H9 (cell line): ENCODE results near the gene ST3GAL5. TPM values are rescaled to one million over a fixed set of nuclear protein-coding genes. Genes with fewer than 3 reads are reported as not detected.

Experiments used
- DNase-seq: peaks from one replicate; pipeline ENCODE4 v3.0.0-alpha.2; 2017
- H2AFZ ChIP-seq: one replicate; pipeline ENCODE4 v1.6.1; 2013; ENCODE audit warnings: mild to moderate bottlenecking, low read length, control low read depth, moderate library complexity
- H2AK5ac ChIP-seq: 2 replicates; pipeline ENCODE4 v1.6.1; 2013; ENCODE audit warnings: low read length, control low read depth, mixed read lengths; ENCODE audit not compliant: insufficient read length
- H2BK120ac ChIP-seq: one replicate; pipeline ENCODE4 v1.6.1; 2013; ENCODE audit warnings: low read depth, mild to moderate bottlenecking, low read length, control low read depth, inconsistent platforms; ENCODE audit not compliant: poor library complexity, severe bottlenecking
- H2BK12ac ChIP-seq: 2 replicates; pipeline ENCODE4 v1.6.1; 2013; ENCODE audit warnings: low read length, control low read depth, mixed read lengths, low read depth; ENCODE audit not compliant: insufficient read length
- H2BK15ac ChIP-seq: 2 replicates; pipeline ENCODE4 v1.6.1; 2013; ENCODE audit warnings: low read depth, low read length, control low read depth
- H2BK20ac ChIP-seq: one replicate; pipeline ENCODE4 v1.6.1; 2013; ENCODE audit warnings: low read depth, mild to moderate bottlenecking, low read length, control low read depth, inconsistent platforms; ENCODE audit not compliant: poor library complexity, severe bottlenecking
- H2BK5ac ChIP-seq: 2 replicates; pipeline ENCODE4 v1.6.1; 2013; ENCODE audit warnings: low read length, control low read depth, mixed read lengths; ENCODE audit not compliant: insufficient read length
- H3K14ac ChIP-seq: 2 replicates; pipeline ENCODE4 v1.6.1; 2013; ENCODE audit warnings: low read length, control low read depth; ENCODE audit not compliant: insufficient read depth
- H3K18ac ChIP-seq: 2 replicates; pipeline ENCODE4 v1.6.1; 2013; ENCODE audit warnings: low read depth, mild to moderate bottlenecking, mixed read lengths, low read length, control low read depth; ENCODE audit not compliant: insufficient read length
- H3K23ac ChIP-seq: 2 replicates; pipeline ENCODE4 v1.6.1; 2013; ENCODE audit warnings: low read length, control low read depth, mixed read lengths, low read depth; ENCODE audit not compliant: insufficient read length
- H3K23me2 ChIP-seq: 2 replicates; pipeline ENCODE4 v1.6.1; 2013; ENCODE audit warnings: low read depth, mild to moderate bottlenecking, mixed read lengths, low read length, control low read depth; ENCODE audit not compliant: insufficient read length, poor library complexity, severe bottlenecking
- H3K27ac ChIP-seq: 2 replicates; pipeline ENCODE4 v1.5.1; 2013; ENCODE audit warnings: low read length, control low read depth, mixed read lengths, low read depth; ENCODE audit not compliant: insufficient read length
- H3K27me3 ChIP-seq: 2 replicates; pipeline ENCODE4 v1.6.1; 2013; ENCODE audit warnings: low read length, control low read depth, inconsistent platforms; ENCODE audit not compliant: insufficient read depth
- H3K4ac ChIP-seq: 2 replicates; pipeline ENCODE4 v1.6.1; 2013; ENCODE audit warnings: low read depth, mild to moderate bottlenecking, control low read depth, inconsistent platforms, low read length, moderate library complexity
- H3K4me1 ChIP-seq: 2 replicates; pipeline ENCODE4 v1.6.1; 2013; ENCODE audit warnings: low read length, control low read depth, inconsistent platforms; ENCODE audit not compliant: insufficient read depth
- H3K4me2 ChIP-seq: 2 replicates; pipeline ENCODE4 v1.6.1; 2013; ENCODE audit warnings: low read length, control low read depth, mixed read lengths; ENCODE audit not compliant: insufficient read length, insufficient read depth
- H3K56ac ChIP-seq: 2 replicates; pipeline ENCODE4 v1.6.1; 2013; ENCODE audit warnings: low read depth, mild to moderate bottlenecking, mixed read lengths, low read length, control low read depth; ENCODE audit not compliant: insufficient read length
- H3K79me1 ChIP-seq: 2 replicates; pipeline ENCODE4 v1.6.1; 2013; ENCODE audit warnings: low read depth, mild to moderate bottlenecking, moderate library complexity, low read length, control low read depth, inconsistent platforms; ENCODE audit not compliant: insufficient read depth, poor library complexity, severe bottlenecking
- H3K79me2 ChIP-seq: 2 replicates; pipeline ENCODE4 v1.6.1; 2013; ENCODE audit warnings: low read length, control low read depth, inconsistent platforms; ENCODE audit not compliant: insufficient read depth
- H3K9ac ChIP-seq: 2 replicates; pipeline ENCODE4 v1.6.1; 2013; ENCODE audit warnings: low read length, control low read depth, mixed read lengths; ENCODE audit not compliant: insufficient read length; ENCODE audit errors: extremely low read depth
- H3K9me3 ChIP-seq: one replicate; pipeline ENCODE4 v1.6.1; 2013; ENCODE audit warnings: low read depth, low read length, inconsistent platforms; ENCODE audit not compliant: control insufficient read depth
- H3T11ph ChIP-seq: one replicate; pipeline ENCODE4 v1.6.1; 2013; ENCODE audit warnings: mild to moderate bottlenecking, low read length, control low read depth, inconsistent platforms
- H4K20me1 ChIP-seq: one replicate; pipeline ENCODE4 v1.6.1; 2013; ENCODE audit not compliant: control insufficient read depth, insufficient read length, insufficient read depth
- H4K5ac ChIP-seq: 2 replicates; pipeline ENCODE4 v1.6.1; 2013; ENCODE audit warnings: low read depth, mild to moderate bottlenecking, mixed read lengths, low read length, control low read depth; ENCODE audit not compliant: insufficient read length
- H4K8ac ChIP-seq: replicated peaks from 2 replicates; pipeline ENCODE4 v1.6.1; 2013; ENCODE audit warnings: low read length, control low read depth, mixed read lengths, low read depth; ENCODE audit not compliant: insufficient read length
- H4K91ac ChIP-seq: 2 replicates; pipeline ENCODE4 v1.6.1; 2013; ENCODE audit warnings: low read depth, mild to moderate bottlenecking, moderate library complexity, mixed read lengths, low read length, control low read depth; ENCODE audit not compliant: insufficient read length
- H3K27ac Mint-ChIP-seq, 3 experiments: 2 replicates in 2 of 3; 3 replicates in 1 of 3; pipeline ENCODE4 v1.8.0; 2020 to 2021; ENCODE audit warnings: mixed read lengths in 3 of 3, mild to moderate bottlenecking in 1 of 3, moderate library complexity in 1 of 3
- H3K27me3 Mint-ChIP-seq: 2 replicates; pipeline ENCODE4 v1.8.0; 2021; ENCODE audit warnings: low read depth, mild to moderate bottlenecking, moderate library complexity, mixed read lengths
- H3K36me3 Mint-ChIP-seq, 3 experiments: 2 replicates in 2 of 3; 3 replicates in 1 of 3; pipeline ENCODE4 v1.8.0; 2020 to 2021; ENCODE audit warnings: low read depth in 3 of 3, mixed read lengths in 3 of 3; ENCODE audit not compliant: insufficient read depth in 1 of 3
- H3K4me1 Mint-ChIP-seq, 2 experiments: 2 replicates each; pipeline ENCODE4 v1.8.0; 2020; ENCODE audit warnings: mixed read lengths in 2 of 2
- H3K4me3 Mint-ChIP-seq, 2 experiments: 2 replicates in 1 of 2; 3 replicates in 1 of 2; pipeline ENCODE4 v1.8.0; 2020 to 2021; ENCODE audit warnings: mild to moderate bottlenecking in 2 of 2, mixed read lengths in 2 of 2, moderate library complexity in 1 of 2
- H3K9me3 Mint-ChIP-seq, 2 experiments: 2 replicates in 1 of 2; 3 replicates in 1 of 2; pipeline ENCODE4 v1.8.0; 2020; ENCODE audit warnings: mild to moderate bottlenecking in 2 of 2, mixed read lengths in 2 of 2, moderate library complexity in 1 of 2
- CTCF ChIP-seq: fragments of 200-600 bp; sonication (generic); conservative IDR thresholded peaks from 3 replicates; pipeline ENCODE4 v1.8.0; 2021; ENCODE audit warnings: antibody characterized with exemption, mild to moderate bottlenecking
- WGBS: extraction: QIAGEN DNeasy Blood & Tissue Kit; methylation state at CpG from one replicate; pipeline ENCODE4 v1.1.7; 2013; ENCODE audit warnings: missing lambda C conversion rate, low lambda C conversion rate, mixed read lengths; ENCODE audit not compliant: insufficient read length; ENCODE audit errors: extremely low coverage; 5-methylcytosine and 5-hydroxymethylcytosine counted together
- total RNA-seq: library from RNA; stranded (reverse); gene quantifications from 2 replicates; pipeline ENCODE4 v1.2.1, GENCODE V29; 2021

Gene ST3GAL5
- total RNA-seq, 1 experiment from 2014 or later, result 3.3 TPM

GRCh38 chr2:85903849-85904248, 15.1 kb upstream of the ST3GAL5 start:
- Histone ChIP-seq H2AFZ (no peak overlapping the region), H3K9ac (no peak overlapping the region), H3K23ac (no peak overlapping the region), H3K23me2 (no peaks in the 10 kb centered on the region), H3K9me3 (no peaks in the 10 kb centered on the region), H3K79me1 (no peaks in the 10 kb centered on the region), H3K14ac (no peak overlapping the region; the same call in 1 of the 2 replicates), H4K20me1 (no peaks in the 10 kb centered on the region), H2BK12ac (no peak overlapping the region), H2BK20ac (no peak overlapping the region), H2BK120ac (no peak overlapping the region), H4K8ac (no peak overlapping the region), H3K4me1 (no peaks in the 10 kb centered on the region), H3K18ac (no peak overlapping the region), H2AK5ac (no peak overlapping the region), H3T11ph (no peak overlapping the region), H2BK5ac (no peak overlapping the region), H3K27ac (no peak overlapping the region), H3K4ac (no peak overlapping the region), H4K5ac (no peak overlapping the region), H4K91ac (no peak overlapping the region), H2BK15ac (no peak overlapping the region), H3K79me2 (no peaks in the 10 kb centered on the region), H3K4me2 (no peak overlapping the region), H3K27me3 (no peaks in the 10 kb centered on the region), H3K56ac (no peak overlapping the region)
- no CpG with 5 or more reads among the region's 8 CpGs for WGBS
- Mint-ChIP-seq H3K9me3 (no peaks in the 10 kb centered on the region), H3K4me1 (peaks cover 0 to 4% of the 10 kb centered on the region in 2 experiments; a peak in 1 of 4 replicates), H3K27me3 (peaks cover 6% of the 10 kb centered on the region), H3K36me3 (no peaks in the 10 kb centered on the region), H3K4me3 (no peak overlapping the region), H3K27ac (no peak overlapping the region)
- no peak for TF ChIP-seq CTCF
- DNase-seq, result no peak
